ENCODE measurements around the gene RBM5.

Gene RBM5

DNA sequence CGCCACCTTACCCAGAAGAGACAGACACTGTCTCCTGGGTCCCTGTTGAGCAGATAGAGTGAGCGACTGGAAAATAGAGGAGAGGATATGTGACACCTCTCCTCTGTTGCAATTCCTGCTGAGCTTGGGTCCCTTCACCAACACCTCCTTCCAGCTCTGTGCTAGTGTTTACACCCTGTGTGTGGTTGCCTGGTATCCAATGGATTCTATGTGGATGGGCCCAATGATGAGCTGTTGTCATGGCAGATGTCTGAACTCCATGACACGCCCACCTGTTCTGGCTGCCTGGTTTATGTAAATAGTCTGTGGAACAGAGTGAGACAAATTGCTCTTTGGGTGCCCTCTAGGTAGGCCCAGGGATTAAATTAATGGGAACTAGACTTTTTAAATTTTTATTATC, 23.7 kb downstream of the RBM5 start:
- Histone ChIP-seq H3K9ac (ENCODE audit: low read depth, low read length, poor library complexity, severe bottlenecking) (no peak overlapping the region), H3K4me1 (ENCODE audit: insufficient read depth, low read length, poor library complexity, severe bottlenecking) (no peaks in the 10 kb centered on the region), H3K36me3 (ENCODE audit: insufficient read depth, low read length) (peaks cover 96% of the 10 kb centered on the region), H3K9me2 (replicated peaks; ENCODE audit: low read depth, low read length) (no peaks in the 10 kb centered on the region), H4K20me1 (ENCODE audit: insufficient read depth, low read length, poor library complexity, severe bottlenecking) (no peaks in the 10 kb centered on the region), H3K79me2 (ENCODE audit: insufficient read depth, low read length) (no peaks in the 10 kb centered on the region), H3K4me3 (ENCODE audit: low read length, poor library complexity, severe bottlenecking) (no peak overlapping the region), H3K27me3 (ENCODE audit: insufficient read depth, low read length, poor library complexity, severe bottlenecking) (no peaks in the 10 kb centered on the region), H3K9me3 (ENCODE audit: insufficient read depth, low read depth, low read length) (no peaks in the 10 kb centered on the region), H3K4me2 (ENCODE audit: low read depth, low read length, poor library complexity, severe bottlenecking) (no peak overlapping the region), H2AFZ (ENCODE audit: low read length) (no peak overlapping the region), H3F3A (ENCODE audit: low read depth) (no peaks in the 10 kb centered on the region)
- TF ChIP-seq, protein P1, sequence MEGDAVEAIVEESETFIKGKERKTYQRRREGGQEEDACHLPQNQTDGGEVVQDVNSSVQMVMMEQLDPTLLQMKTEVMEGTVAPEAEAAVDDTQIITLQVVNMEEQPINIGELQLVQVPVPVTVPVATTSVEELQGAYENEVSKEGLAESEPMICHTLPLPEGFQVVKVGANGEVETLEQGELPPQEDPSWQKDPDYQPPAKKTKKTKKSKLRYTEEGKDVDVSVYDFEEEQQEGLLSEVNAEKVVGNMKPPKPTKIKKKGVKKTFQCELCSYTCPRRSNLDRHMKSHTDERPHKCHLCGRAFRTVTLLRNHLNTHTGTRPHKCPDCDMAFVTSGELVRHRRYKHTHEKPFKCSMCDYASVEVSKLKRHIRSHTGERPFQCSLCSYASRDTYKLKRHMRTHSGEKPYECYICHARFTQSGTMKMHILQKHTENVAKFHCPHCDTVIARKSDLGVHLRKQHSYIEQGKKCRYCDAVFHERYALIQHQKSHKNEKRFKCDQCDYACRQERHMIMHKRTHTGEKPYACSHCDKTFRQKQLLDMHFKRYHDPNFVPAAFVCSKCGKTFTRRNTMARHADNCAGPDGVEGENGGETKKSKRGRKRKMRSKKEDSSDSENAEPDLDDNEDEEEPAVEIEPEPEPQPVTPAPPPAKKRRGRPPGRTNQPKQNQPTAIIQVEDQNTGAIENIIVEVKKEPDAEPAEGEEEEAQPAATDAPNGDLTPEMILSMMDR (conservative IDR thresholded peaks at IDR 0.05; ENCODE audit: low read length), result no peak
- no peak for TF ChIP-seq EZH2phosphoT487 (IDR thresholded peaks at IDR 0.05; ENCODE audit: borderline replicate concordance)

DNA sequence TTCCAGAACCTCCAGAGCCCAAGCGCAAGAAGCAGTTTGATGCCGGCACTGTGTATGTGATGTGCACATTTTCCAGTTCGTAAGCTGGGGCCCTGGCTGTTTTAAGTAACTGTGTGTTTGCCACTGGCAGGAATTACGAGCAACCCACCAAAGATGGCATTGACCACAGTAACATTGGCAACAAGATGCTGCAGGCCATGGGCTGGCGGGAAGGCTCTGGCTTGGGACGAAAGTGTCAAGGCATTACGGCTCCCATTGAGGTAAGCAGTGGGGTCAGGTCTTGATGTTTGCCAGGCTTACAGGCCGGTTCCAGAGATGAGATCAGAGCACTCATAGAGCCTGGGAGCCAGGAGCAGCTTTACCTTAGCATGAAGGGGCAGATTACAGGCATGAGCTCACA, 28.4 kb downstream of the RBM5 start:
- Histone ChIP-seq H4K20me1 (ENCODE audit: insufficient read depth, low read length, poor library complexity, severe bottlenecking) (no peaks in the 10 kb centered on the region), H3K79me2 (ENCODE audit: insufficient read depth, low read length) (no peaks in the 10 kb centered on the region), H3K27me3 (ENCODE audit: insufficient read depth, low read length, poor library complexity, severe bottlenecking) (no peaks in the 10 kb centered on the region), H3K9me2 (replicated peaks; ENCODE audit: low read depth, low read length) (no peaks in the 10 kb centered on the region), H3K9ac (ENCODE audit: low read depth, low read length, poor library complexity, severe bottlenecking) (no peak overlapping the region), H3K4me3 (ENCODE audit: low read length, poor library complexity, severe bottlenecking) (no peak overlapping the region), H2AFZ (ENCODE audit: low read length) (no peak overlapping the region), H3K9me3 (ENCODE audit: insufficient read depth, low read depth, low read length) (no peaks in the 10 kb centered on the region), H3K36me3 (ENCODE audit: insufficient read depth, low read length) (peaks cover 90% of the 10 kb centered on the region), H3K4me2 (ENCODE audit: low read depth, low read length, poor library complexity, severe bottlenecking) (no peak overlapping the region), H3K4me1 (ENCODE audit: insufficient read depth, low read length, poor library complexity, severe bottlenecking) (no peaks in the 10 kb centered on the region), H3F3A (ENCODE audit: low read depth) (no peaks in the 10 kb centered on the region)
- TF ChIP-seq, protein P1 (conservative IDR thresholded peaks at IDR 0.05; ENCODE audit: low read length), result no peak
- TF ChIP-seq EZH2phosphoT487 (IDR thresholded peaks at IDR 0.05; ENCODE audit: borderline replicate concordance), result no peak

DNA sequence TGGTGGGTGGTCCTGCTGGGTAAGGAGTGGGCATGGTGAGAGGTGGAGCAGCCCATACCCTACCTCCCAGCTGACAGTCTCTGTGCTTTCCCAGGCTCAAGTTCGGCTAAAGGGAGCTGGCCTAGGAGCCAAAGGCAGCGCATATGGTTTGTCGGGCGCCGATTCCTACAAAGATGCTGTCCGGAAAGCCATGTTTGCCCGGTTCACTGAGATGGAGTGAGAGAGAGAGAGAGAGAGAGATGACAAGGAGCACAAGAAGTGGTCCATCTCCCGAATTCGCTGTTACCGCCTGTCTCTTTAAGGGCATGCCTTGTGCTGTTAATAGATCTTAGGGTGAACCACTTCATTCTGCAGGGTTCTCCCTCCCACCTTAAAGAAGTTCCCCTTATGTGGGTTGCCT, 29.5 kb downstream of the RBM5 start:
- peaks cover 79% of the 10 kb centered on the region for H3K36me3 ChIP-seq (ENCODE audit: insufficient read depth, low read length)
- TF ChIP-seq EZH2phosphoT487 (IDR thresholded peaks at IDR 0.05; ENCODE audit: borderline replicate concordance), result no peak
- TF ChIP-seq, protein P1 (conservative IDR thresholded peaks at IDR 0.05; ENCODE audit: low read length), result no peak
- no peaks in the 10 kb centered on the region for H3K27me3 ChIP-seq (ENCODE audit: insufficient read depth, low read length, poor library complexity, severe bottlenecking)
- H3F3A ChIP-seq (ENCODE audit: low read depth), result no peaks in the 10 kb centered on the region
- no peak overlapping the region for H3K4me3 ChIP-seq (ENCODE audit: low read length, poor library complexity, severe bottlenecking)
- H4K20me1 ChIP-seq (ENCODE audit: insufficient read depth, low read length, poor library complexity, severe bottlenecking), result no peaks in the 10 kb centered on the region
- H3K4me2 ChIP-seq (ENCODE audit: low read depth, low read length, poor library complexity, severe bottlenecking), result no peak overlapping the region
- H3K4me1 ChIP-seq (ENCODE audit: insufficient read depth, low read length, poor library complexity, severe bottlenecking), result no peaks in the 10 kb centered on the region
- H3K79me2 ChIP-seq (ENCODE audit: insufficient read depth, low read length), result no peaks in the 10 kb centered on the region
- H3K9me3 ChIP-seq (ENCODE audit: insufficient read depth, low read depth, low read length), result no peaks in the 10 kb centered on the region
- no peak overlapping the region for H2AFZ ChIP-seq (ENCODE audit: low read length)
- no peaks in the 10 kb centered on the region for H3K9me2 ChIP-seq (replicated peaks; ENCODE audit: low read depth, low read length)
- no peak overlapping the region for H3K9ac ChIP-seq (ENCODE audit: low read depth, low read length, poor library complexity, severe bottlenecking)

All from Loucy (cell line).